ENCODE measurements around the gene CORO2B.

Gene CORO2B

GRCh38 chr15:68609629-68610028 is 30.8 kb downstream of the CORO2B start:
- CTCF ChIA-PET = no interaction called here
- Histone ChIP-seq H3K36me3 (ENCODE audit: control insufficient read depth in 4 of 4, insufficient read depth in 4 of 4, low read length in 3 of 4) (no peaks in the 10 kb centered on the region), H3K4me1 (ENCODE audit: control extremely low read depth in 1 of 4, control insufficient read depth in 4 of 4, insufficient read depth in 4 of 4, low read length in 3 of 4) (no peaks in the 10 kb centered on the region), H3K9me3 (ENCODE audit: control extremely low read depth in 1 of 5, control insufficient read depth in 4 of 5, insufficient read depth in 2 of 5, low read depth in 1 of 5, low read length in 4 of 5) (peaks cover 0 to 4% (median 2%) of the 10 kb centered on the region in 5 experiments), H3K4me3 (ENCODE audit: control insufficient read depth in 1 of 7, extremely low read depth in 1 of 7, insufficient read depth in 4 of 7, low read depth in 2 of 7, low read length in 6 of 7) (no peak overlapping the region), H3K27me3 (replicated peaks in 2 of 5; ENCODE audit: control insufficient read depth in 4 of 5, insufficient read depth in 5 of 5, low read length in 4 of 5) (no peaks in the 10 kb centered on the region), H3K27ac (ENCODE audit: insufficient read depth in 1 of 2, low read depth in 1 of 2, low read length in 2 of 2, poor library complexity in 1 of 2, severe bottlenecking in 2 of 2) (no peak overlapping the region)
- no peak for DNase-seq
- 97% methylated on average over 3 of the region's 7 CpGs for WGBS (ENCODE audit: insufficient coverage)
- POLR2A ChIA-PET = no interaction called here

DNA sequence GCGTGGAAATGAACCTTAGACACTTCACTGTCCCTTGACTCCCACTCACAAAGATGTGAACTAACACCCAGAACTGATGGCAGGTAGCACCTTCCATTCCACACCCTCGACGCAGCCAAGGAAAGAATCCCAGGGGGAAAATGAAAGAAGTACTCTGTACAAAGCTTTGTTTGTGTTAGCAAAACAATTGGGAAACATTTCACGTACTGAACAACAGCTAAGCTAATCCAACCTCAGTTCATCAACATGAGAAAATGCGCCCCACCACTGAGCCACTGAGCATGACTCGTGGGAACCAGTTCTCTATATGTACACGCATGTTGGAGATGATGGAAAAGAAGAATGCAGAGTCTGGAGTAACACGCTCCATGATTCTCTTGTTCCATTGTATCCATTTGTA is 32.0 kb downstream of the CORO2B start:
- H3K27ac ChIP-seq (ENCODE audit: insufficient read depth in 1 of 2, low read depth in 1 of 2, low read length in 2 of 2, poor library complexity in 1 of 2, severe bottlenecking in 2 of 2) = no peak overlapping the region
- H3K27me3 ChIP-seq (replicated peaks in 2 of 5; ENCODE audit: control insufficient read depth in 4 of 5, insufficient read depth in 5 of 5, low read length in 4 of 5) = no peaks in the 10 kb centered on the region
- peaks cover 0 to 4% (median 2%) of the 10 kb centered on the region in 5 experiments for H3K9me3 ChIP-seq (ENCODE audit: control extremely low read depth in 1 of 5, control insufficient read depth in 4 of 5, insufficient read depth in 2 of 5, low read depth in 1 of 5, low read length in 4 of 5)
- no peak for DNase-seq
- H3K4me1 ChIP-seq (ENCODE audit: control extremely low read depth in 1 of 4, control insufficient read depth in 4 of 4, insufficient read depth in 4 of 4, low read length in 3 of 4) = no peaks in the 10 kb centered on the region
- 100% methylated on average over 1 of the region's 8 CpGs for WGBS (ENCODE audit: insufficient coverage)
- CTCF ChIA-PET = no interaction called here
- no peak overlapping the region for H3K4me3 ChIP-seq (ENCODE audit: control insufficient read depth in 1 of 7, extremely low read depth in 1 of 7, insufficient read depth in 4 of 7, low read depth in 2 of 7, low read length in 6 of 7)
- H3K36me3 ChIP-seq (ENCODE audit: control insufficient read depth in 4 of 4, insufficient read depth in 4 of 4, low read length in 3 of 4) = no peaks in the 10 kb centered on the region
- POLR2A ChIA-PET = no interaction called here

- Histone ChIP-seq H3K4me1 (ENCODE audit: control extremely low read depth in 1 of 4, control insufficient read depth in 4 of 4, insufficient read depth in 4 of 4, low read length in 3 of 4) (no peaks in the 10 kb centered on the region), H3K27ac (ENCODE audit: insufficient read depth in 1 of 2, low read depth in 1 of 2, low read length in 2 of 2, poor library complexity in 1 of 2, severe bottlenecking in 2 of 2) (no peak overlapping the region), H3K9me3 (ENCODE audit: control extremely low read depth in 1 of 5, control insufficient read depth in 4 of 5, insufficient read depth in 2 of 5, low read depth in 1 of 5, low read length in 4 of 5) (peaks cover 0 to 3% (median 0%) of the 10 kb centered on the region in 5 experiments), H3K36me3 (ENCODE audit: control insufficient read depth in 4 of 4, insufficient read depth in 4 of 4, low read length in 3 of 4) (no peaks in the 10 kb centered on the region), H3K4me3 (ENCODE audit: control insufficient read depth in 1 of 7, extremely low read depth in 1 of 7, insufficient read depth in 4 of 7, low read depth in 2 of 7, low read length in 6 of 7) (no peak overlapping the region), H3K27me3 (replicated peaks in 2 of 5; ENCODE audit: control insufficient read depth in 4 of 5, insufficient read depth in 5 of 5, low read length in 4 of 5) (no peaks in the 10 kb centered on the region)
- ChIA-PET CTCF (interaction anchor here (0.9 to 1.2 kb wide), 3 partner anchors 39 to 61 kb away, joined by 3 to 5 read pairs (median 3); no protein-coding TSS in a partner anchor), POLR2A (no interaction called here)
- DNase-seq = no peak
- WGBS (ENCODE audit: insufficient coverage) = 100% methylated on average over 3 of the region's 3 CpGs
Measured at GRCh38 chr15:68612503-68612902, 33.7 kb downstream of the CORO2B start.

GRCh38 chr15:68612979-68613740 is 34.4 kb downstream of the CORO2B start:
- Histone ChIP-seq H3K4me3 (ENCODE audit: control insufficient read depth in 1 of 7, extremely low read depth in 1 of 7, insufficient read depth in 4 of 7, low read depth in 2 of 7, low read length in 6 of 7) (no peak overlapping the region), H3K27me3 (replicated peaks in 2 of 5; ENCODE audit: control insufficient read depth in 4 of 5, insufficient read depth in 5 of 5, low read length in 4 of 5) (no peaks in the 10 kb centered on the region), H3K4me1 (ENCODE audit: control extremely low read depth in 1 of 4, control insufficient read depth in 4 of 4, insufficient read depth in 4 of 4, low read length in 3 of 4) (no peaks in the 10 kb centered on the region), H3K27ac (ENCODE audit: insufficient read depth in 1 of 2, low read depth in 1 of 2, low read length in 2 of 2, poor library complexity in 1 of 2, severe bottlenecking in 2 of 2) (no peak overlapping the region), H3K36me3 (ENCODE audit: control insufficient read depth in 4 of 4, insufficient read depth in 4 of 4, low read length in 3 of 4) (no peaks in the 10 kb centered on the region), H3K9me3 (ENCODE audit: control extremely low read depth in 1 of 5, control insufficient read depth in 4 of 5, insufficient read depth in 2 of 5, low read depth in 1 of 5, low read length in 4 of 5) (peaks cover 0 to 3% (median 0%) of the 10 kb centered on the region in 5 experiments)
- POLR2A ChIA-PET = no interaction called here
- CTCF ChIA-PET = interaction anchor here (0.9 to 1.2 kb wide), 4 partner anchors 10 to 61 kb away, joined by 3 to 5 read pairs (median 4); no protein-coding TSS in a partner anchor
- WGBS (ENCODE audit: insufficient coverage) = 100% methylated on average over 4 of the region's 6 CpGs
- peak in 1 of 3 donors; percentile 24 for DNase-seq

DNA sequence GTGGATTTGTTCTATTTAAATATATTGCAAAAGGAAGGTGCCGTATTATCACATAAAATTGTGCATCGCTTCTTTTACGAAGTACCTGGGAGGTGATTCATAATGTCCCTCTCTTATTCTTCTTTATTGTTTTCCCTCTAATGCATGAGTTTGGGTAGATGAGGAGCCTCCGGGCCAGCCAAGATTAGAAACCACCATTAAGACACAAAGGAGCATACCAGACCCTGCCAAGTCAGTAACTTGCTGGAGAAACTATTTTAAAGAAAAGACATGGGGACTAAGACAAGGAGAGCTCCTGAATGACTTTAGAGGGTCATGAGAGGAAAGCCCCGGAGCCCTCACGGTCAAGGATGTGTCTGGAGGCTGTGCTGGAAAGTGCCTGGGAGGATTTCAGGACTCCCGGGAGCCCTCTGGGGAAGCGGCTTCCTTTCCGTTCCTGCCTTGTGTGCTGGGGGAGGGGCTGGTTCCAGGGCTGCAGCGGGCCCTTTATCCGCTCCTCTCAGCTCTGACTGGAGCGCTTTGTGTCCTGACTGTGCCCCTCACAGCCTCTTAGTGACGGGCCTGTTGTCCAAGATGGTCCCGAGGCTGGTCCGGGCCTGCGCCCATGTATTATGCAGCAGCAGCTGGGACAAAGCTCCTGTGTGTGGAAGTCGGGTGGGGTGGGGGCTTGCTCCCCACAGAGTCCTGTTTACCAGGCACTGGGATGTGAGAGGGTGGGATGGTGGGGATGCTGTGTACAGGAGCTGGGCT is 35.7 kb downstream of the CORO2B start:
- no peak overlapping the region for H3K4me3 ChIP-seq (ENCODE audit: control insufficient read depth in 1 of 7, extremely low read depth in 1 of 7, insufficient read depth in 4 of 7, low read depth in 2 of 7, low read length in 6 of 7)
- no peak for DNase-seq
- WGBS (ENCODE audit: insufficient coverage) = 96% methylated on average over 13 of the region's 17 CpGs
- CTCF ChIA-PET = interaction anchor here (1.2 kb wide), 1 partner anchor 9 kb away, joined by 4 read pairs; no protein-coding TSS in a partner anchor
- no peak overlapping the region for H3K27ac ChIP-seq (ENCODE audit: insufficient read depth in 1 of 2, low read depth in 1 of 2, low read length in 2 of 2, poor library complexity in 1 of 2, severe bottlenecking in 2 of 2)
- H3K4me1 ChIP-seq (ENCODE audit: control extremely low read depth in 1 of 4, control insufficient read depth in 4 of 4, insufficient read depth in 4 of 4, low read length in 3 of 4) = no peaks in the 10 kb centered on the region
- no peaks in the 10 kb centered on the region for H3K36me3 ChIP-seq (ENCODE audit: control insufficient read depth in 4 of 4, insufficient read depth in 4 of 4, low read length in 3 of 4)
- H3K9me3 ChIP-seq (ENCODE audit: control extremely low read depth in 1 of 5, control insufficient read depth in 4 of 5, insufficient read depth in 2 of 5, low read depth in 1 of 5, low read length in 4 of 5) = peaks cover 0 to 3% (median 0%) of the 10 kb centered on the region in 5 experiments
- H3K27me3 ChIP-seq (replicated peaks in 2 of 5; ENCODE audit: control insufficient read depth in 4 of 5, insufficient read depth in 5 of 5, low read length in 4 of 5) = no peaks in the 10 kb centered on the region
- POLR2A ChIA-PET = no interaction called here

- CTCF ChIA-PET = no interaction called here
Measured at GRCh38 chr15:68615301-68615700, 36.5 kb downstream of the CORO2B start.

DNA sequence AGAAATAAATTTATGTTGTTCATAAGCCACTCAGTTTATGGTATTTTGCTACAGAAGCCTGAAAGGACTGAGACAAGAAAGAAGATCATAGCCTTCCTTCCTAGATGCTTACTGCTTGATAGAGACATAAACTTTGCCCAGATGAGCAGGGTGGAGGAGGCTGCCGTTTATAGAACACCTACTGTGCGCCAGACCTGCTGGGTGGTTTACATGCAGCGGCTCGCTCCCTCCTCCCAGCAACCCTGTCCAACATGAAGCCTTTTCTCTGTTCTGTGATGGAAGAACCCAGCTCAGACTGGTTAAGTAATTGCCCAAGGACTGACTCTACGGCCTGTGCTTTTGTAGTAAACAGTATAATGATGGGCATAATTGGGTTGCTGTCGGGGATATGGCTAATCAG is 37.0 kb downstream of the CORO2B start:
- H3K36me3 ChIP-seq (ENCODE audit: control insufficient read depth in 4 of 4, insufficient read depth in 4 of 4, low read length in 3 of 4) = no peaks in the 10 kb centered on the region
- no peak overlapping the region for H3K4me3 ChIP-seq (ENCODE audit: control insufficient read depth in 1 of 7, extremely low read depth in 1 of 7, insufficient read depth in 4 of 7, low read depth in 2 of 7, low read length in 6 of 7)
- DNase-seq = no peak
- ChIA-PET CTCF (no interaction called here), POLR2A (no interaction called here)
- H3K27ac ChIP-seq (ENCODE audit: insufficient read depth in 1 of 2, low read depth in 1 of 2, low read length in 2 of 2, poor library complexity in 1 of 2, severe bottlenecking in 2 of 2) = no peak overlapping the region
- H3K4me1 ChIP-seq (ENCODE audit: control extremely low read depth in 1 of 4, control insufficient read depth in 4 of 4, insufficient read depth in 4 of 4, low read length in 3 of 4) = no peaks in the 10 kb centered on the region
- H3K9me3 ChIP-seq (ENCODE audit: control extremely low read depth in 1 of 5, control insufficient read depth in 4 of 5, insufficient read depth in 2 of 5, low read depth in 1 of 5, low read length in 4 of 5) = peaks cover 0 to 3% (median 0%) of the 10 kb centered on the region in 5 experiments
- WGBS (ENCODE audit: insufficient coverage) = 95% methylated on average over 4 of the region's 6 CpGs
- no peaks in the 10 kb centered on the region for H3K27me3 ChIP-seq (replicated peaks in 2 of 5; ENCODE audit: control insufficient read depth in 4 of 5, insufficient read depth in 5 of 5, low read length in 4 of 5)

More at GRCh38 chr15:68615301-68615700, 36.5 kb downstream of the CORO2B start:
- H3K27ac ChIP-seq (ENCODE audit: insufficient read depth in 1 of 2, low read depth in 1 of 2, low read length in 2 of 2, poor library complexity in 1 of 2, severe bottlenecking in 2 of 2) = no peak overlapping the region
- no peaks in the 10 kb centered on the region for H3K36me3 ChIP-seq (ENCODE audit: control insufficient read depth in 4 of 4, insufficient read depth in 4 of 4, low read length in 3 of 4)
- WGBS (ENCODE audit: insufficient coverage) = 100% methylated on average over 1 of the region's 1 CpG
- H3K4me1 ChIP-seq (ENCODE audit: control extremely low read depth in 1 of 4, control insufficient read depth in 4 of 4, insufficient read depth in 4 of 4, low read length in 3 of 4) = no peaks in the 10 kb centered on the region
- H3K9me3 ChIP-seq (ENCODE audit: control extremely low read depth in 1 of 5, control insufficient read depth in 4 of 5, insufficient read depth in 2 of 5, low read depth in 1 of 5, low read length in 4 of 5) = peaks cover 0 to 3% (median 0%) of the 10 kb centered on the region in 5 experiments
- no peak overlapping the region for H3K4me3 ChIP-seq (ENCODE audit: control insufficient read depth in 1 of 7, extremely low read depth in 1 of 7, insufficient read depth in 4 of 7, low read depth in 2 of 7, low read length in 6 of 7)
- POLR2A ChIA-PET = no interaction called here
- no peak for DNase-seq
- H3K27me3 ChIP-seq (replicated peaks in 2 of 5; ENCODE audit: control insufficient read depth in 4 of 5, insufficient read depth in 5 of 5, low read length in 4 of 5) = no peaks in the 10 kb centered on the region

All from common myeloid progenitor, CD34-positive (primary cell).